NCI-H146 (cell line): ENCODE results near the gene FAM163A.
"Not testable (repeated sequence)": the region's sequence is repeated elsewhere in the genome, so short reads cannot be mapped to it uniquely, and the experiment has no call there.

ENCODE experiments used
- DNase-seq: peaks from one replicate; lab custom pipeline; 2025; lab: John Stamatoyannopoulos, UW

The FAM163A gene

GRCh38 chr1:179793281-179793680 is 50.2 kb downstream of the FAM163A start:
- DNase-seq = no peak

- DNase-seq = no peak
These were observed 51.1 kb downstream of the FAM163A start for GRCh38 chr1:179794146-179794545.

- DNase-seq = no peak
These were observed 51.6 kb downstream of the FAM163A start for GRCh38 chr1:179794669-179795068.

DNA sequence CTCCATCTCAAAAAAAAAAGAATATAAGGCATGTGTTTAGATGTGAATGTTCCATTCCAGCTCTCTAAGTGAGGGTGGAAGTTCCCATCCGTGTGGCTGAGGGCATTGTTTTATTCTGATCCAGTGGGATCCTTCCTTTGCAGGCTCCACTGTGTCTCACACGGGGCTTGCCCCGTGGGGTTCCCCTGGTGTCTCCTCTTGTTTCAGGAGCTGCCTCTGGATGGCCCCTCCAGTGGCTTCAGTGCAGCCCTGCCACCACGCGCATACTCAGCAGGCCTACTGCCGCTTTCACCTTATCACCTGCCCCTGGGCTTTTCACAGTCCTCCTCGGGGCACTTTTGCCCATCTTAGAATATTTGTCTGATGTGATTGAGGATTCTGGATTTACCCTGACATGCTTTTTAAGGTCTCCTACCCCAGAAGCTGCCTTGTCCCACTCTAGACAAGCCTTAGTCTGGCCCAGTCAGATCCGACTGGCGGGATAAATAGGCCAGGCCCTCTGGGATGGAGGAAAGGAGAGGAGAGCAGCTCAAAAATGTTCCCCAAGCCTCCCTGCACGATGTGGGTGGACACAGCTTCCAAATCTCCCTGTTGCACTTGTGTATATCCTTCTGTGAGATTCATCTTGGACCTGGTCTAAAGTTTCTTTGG is 55.2 kb downstream of the FAM163A start:
- no peak for DNase-seq

DNA sequence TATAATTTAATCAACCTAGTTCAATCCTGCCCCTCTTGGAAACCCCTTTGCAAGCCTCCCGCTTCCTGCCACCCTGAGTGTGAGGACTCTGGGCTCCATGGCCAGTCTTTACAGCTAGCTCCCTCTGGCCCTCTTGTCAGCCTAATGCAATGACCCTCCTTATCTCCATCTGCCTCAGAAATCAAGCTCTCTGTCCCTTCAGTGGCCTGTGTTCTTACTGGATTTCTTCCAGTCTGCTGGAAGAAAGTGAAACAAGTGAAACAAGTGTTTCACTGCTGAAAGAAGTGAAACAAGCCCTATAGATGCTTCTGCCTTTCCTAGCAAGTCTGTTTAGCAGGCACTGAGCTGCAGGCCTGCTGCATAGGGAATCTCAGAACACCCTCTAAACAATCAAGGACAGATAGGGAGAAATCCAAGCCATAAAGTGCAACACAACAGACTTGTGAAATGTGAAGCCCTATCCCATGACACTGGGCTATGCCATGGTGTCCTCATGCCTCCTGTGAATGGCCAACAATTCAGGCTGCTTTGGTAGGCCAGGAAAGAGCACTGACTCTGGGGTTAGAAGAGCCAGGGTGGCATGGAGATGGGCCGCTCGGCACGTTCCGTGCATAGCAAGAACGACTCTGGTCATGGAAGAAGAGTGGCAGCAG is 55.9 kb downstream of the FAM163A start:
- DNase-seq = no peak

DNA sequence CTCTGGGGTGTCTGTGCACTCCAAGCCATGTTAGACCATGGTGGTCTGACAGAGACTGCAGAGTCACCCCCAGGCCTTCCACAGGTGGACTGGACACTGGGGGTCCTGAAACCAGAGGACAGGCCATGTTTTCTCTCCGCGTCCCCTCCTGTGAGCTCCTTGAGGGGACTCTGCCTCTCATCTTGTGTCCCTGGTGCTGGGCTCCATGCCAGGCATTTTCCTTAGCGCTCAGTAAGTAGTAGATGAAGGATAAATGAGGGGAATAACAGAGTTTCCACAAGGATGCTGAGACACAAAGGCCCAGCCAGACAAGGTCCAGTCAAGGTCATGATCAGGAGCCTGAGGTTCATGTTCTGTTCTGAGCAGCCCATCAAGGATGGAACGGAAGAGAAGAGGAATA is 57.4 kb downstream of the FAM163A start:
- no peak for DNase-seq

- DNase-seq = no peak
These were observed 60.0 kb downstream of the FAM163A start for GRCh38 chr1:179803104-179803503.

GRCh38 chr1:179803918-179804317 is 60.8 kb downstream of the FAM163A start:
- DNase-seq = no peak

DNA sequence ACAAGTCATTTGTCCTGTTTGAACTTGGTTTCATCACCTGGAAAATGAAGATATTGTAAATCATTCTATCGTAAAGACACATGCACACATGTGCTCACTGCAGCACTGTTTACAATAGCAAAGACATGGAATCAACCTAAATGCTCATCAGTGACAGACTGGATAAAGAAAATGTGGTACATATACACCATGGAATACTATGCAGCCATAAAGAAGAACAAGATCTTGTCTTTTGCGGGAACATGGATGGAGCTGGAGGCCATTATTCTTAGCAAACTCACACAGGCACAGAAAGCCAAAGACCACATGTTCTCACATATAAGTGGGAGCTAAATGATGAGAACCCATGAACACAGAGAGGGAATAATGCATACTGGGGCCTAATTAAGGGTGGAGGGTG is 61.3 kb downstream of the FAM163A start:
- not testable (repeated sequence) for DNase-seq

GRCh38 chr1:179805291-179806195 is 62.5 kb downstream of the FAM163A start:
- no peak for DNase-seq

GRCh38 chr1:179806333-179806732 is 63.2 kb downstream of the FAM163A start:
- no peak for DNase-seq

DNA sequence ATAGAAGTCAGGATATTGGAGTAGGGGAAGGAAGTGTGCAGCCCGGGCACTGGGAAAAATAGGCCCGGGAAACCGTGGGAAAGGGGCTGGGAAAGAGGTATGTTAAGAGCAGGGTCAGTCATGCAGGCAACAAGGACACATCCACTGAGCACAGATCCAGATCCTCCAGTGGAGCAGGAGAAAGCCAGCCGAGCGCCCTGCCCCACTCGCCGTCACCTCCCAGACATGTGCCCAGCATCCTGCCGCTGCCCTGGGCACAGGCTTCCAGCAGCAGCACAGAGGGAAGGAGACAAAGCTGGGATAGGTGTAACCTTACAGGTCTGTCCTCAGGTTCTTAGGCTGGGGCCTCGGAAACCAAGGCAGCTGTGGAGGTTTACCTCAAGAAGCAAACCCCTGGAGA is 64.2 kb downstream of the FAM163A start:
- no peak for DNase-seq

GRCh38 chr1:179807691-179808485 is 64.8 kb downstream of the FAM163A start:
- DNase-seq = no peak

DNA sequence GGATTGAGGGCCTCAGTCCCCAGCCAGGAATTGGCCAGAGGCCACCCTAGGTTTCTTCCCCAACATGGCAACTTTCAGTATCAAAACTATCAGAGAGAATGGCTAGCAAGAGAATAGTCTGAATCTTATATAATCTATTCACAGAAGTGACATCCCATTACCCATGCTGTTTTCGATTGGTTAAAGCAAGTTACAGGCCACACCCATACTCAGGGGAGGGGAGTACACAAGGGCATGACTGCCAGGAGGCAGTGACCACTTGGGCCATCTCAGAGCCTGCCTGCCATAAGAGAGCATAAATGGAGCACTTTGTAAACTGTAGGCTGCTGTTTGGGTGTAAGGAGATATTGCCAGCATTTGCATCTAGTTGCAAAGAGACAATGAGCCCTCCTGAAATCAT is 65.4 kb downstream of the FAM163A start:
- DNase-seq = no peak

DNA sequence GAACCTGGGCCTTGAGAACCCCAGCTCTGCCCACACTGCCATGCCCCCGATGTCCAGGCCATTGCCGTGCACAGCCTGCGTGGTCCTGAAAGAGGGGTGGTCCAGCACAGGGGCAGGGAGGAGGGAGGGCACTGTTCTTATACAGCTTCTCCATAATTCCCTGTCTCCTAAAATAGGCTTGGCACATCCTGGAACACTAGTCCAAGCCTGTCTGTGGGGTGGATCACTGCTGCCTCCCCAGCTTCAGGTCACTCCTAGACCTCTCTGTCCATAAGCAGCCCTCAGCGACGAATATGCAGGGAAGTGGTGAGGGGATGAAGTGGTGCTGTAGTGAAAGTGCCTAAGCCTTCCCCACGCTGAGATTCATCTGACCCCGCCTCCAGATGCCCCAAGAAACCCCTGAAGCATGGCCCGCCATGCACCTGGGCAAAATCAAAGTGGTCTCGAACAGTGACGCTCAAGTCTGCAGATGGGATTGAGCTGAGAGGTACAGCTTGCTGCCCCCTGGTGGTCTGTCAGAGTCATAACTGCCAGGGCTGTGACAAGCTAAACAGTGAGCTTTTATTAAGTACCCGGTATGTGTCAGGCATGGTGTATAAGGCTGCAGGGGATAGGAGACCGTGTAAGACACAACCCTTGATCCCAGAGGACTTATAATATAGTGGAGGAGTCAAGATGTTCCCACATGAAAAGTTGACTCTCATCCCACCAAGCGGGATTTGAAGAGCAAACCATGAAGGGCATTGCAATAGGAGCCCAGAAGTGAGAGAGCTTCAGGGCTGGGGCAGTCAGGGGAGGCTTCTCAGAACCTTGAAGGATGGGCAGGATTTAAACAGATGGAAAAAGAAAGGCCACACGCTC is 66.6 kb downstream of the FAM163A start:
- DNase-seq = peak; percentile 65

DNA sequence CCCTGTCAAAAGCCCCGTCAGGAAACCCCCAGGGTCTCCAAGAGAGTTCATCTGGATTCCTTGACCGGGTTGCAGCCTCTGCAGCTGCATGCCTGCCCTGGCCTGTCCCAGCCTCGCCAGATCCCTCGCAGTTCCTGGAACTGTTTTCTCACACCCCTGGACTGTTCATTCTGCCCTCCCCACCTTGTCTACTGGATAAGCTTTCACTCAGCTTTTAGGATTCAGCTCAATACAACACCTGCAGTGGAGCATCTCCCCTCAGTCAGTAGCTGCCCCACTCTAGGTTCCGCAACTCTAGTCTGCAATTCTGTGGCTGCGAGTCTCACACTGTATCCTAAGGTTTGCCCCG is 67.2 kb downstream of the FAM163A start:
- DNase-seq = no peak

DNA sequence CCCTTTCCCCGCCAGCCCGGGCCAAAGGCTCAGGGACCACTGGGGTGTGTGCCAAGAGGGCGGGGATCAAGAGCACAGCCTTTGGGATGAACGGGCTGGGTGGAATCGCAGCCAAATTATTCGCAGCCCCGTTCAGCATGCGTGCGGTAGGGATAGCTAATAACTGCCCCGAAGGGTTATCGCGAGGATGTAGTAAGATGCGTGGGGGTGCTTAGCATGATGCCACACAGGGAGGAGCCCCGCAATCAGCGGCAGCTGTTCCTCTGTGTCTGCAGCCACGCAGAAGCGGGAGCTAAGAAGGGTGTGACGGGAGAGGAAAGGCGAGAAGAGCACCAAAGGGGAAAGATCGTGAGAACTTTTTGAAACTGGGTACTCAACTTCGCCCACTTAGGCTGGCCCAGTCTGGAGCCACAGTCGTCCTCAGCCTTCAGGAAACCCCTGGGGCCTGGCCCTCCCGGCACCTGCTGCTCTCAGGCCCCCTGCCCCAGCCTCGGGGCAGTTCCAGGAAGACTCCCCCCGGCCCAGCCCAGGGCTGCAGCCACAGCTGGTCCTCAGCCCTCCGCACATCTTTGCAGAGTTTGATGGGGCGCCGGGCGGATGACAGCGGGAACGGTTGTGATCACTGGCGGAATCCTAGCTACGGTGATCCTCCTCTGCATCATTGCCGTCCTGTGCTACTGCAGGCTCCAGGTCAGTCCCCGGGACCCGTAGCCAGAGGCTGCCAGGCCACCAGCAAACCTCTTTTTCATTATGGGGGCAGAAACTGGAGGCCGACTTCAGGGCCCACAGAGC is 69.6 kb downstream of the FAM163A start:
- DNase-seq = no peak

- DNase-seq = no peak
These were observed 70.8 kb downstream of the FAM163A start for GRCh38 chr1:179813626-179814545.

DNA sequence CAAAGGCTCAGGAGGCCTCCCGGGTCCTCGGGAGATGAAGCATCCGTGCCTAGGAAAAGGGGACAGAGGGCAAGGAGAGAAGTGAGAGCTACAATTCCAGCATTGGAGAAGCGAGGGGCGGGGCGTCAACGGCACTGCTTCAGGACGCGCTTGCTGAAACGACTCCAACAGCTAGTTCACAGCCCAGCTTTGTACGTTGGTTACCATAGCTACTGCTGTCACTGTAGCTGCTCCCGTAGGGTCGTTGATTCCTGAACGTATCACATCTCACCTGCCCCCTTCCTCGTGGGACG is 71.4 kb downstream of the FAM163A start:
- no peak for DNase-seq

GRCh38 chr1:179815641-179816040 is 72.5 kb downstream of the FAM163A start:
- no peak for DNase-seq
